ENCODE measurements around the gene TGFB2. TPM values are rescaled to one million over a fixed set of nuclear protein-coding genes. Genes with fewer than 3 reads are reported as not detected.

The TGFB2 gene
- total and polyA plus RNA-seq, 4 donors, result 0.21 to 0.75 (median 0.41) TPM

GRCh38 chr1:218380125-218380977 is 35.2 kb downstream of the TGFB2 start:
- 68% methylated on average over 7 of the region's 7 CpGs for WGBS
- H3K27ac ChIP-seq (ENCODE audit: low read depth in 1 of 2, low read length in 2 of 2), result no peak overlapping the region

GRCh38 chr1:218382261-218382660 is 37.1 kb downstream of the TGFB2 start:
- Histone ChIP-seq H3K9ac (ENCODE audit: low read depth in 1 of 2, low read length in 2 of 2) (no peak overlapping the region), H3K27ac (ENCODE audit: low read depth in 1 of 2, low read length in 2 of 2) (no peak overlapping the region), H3K4me3 (ENCODE audit: low read depth in 1 of 3, low read length in 3 of 3) (no peak overlapping the region), H3K9me3 (ENCODE audit: control insufficient read depth in 4 of 4, low read length in 3 of 4) (no peaks in the 10 kb centered on the region), H3K4me1 (ENCODE audit: control insufficient read depth in 4 of 4, insufficient read depth in 4 of 4, low read length in 3 of 4) (peaks cover 0 to 5% (median 0%) of the 10 kb centered on the region in 4 donors), H3K36me3 (ENCODE audit: control insufficient read depth in 4 of 4, insufficient read depth in 3 of 4, low read depth in 1 of 4, low read length in 3 of 4) (no peaks in the 10 kb centered on the region), H3K27me3 (ENCODE audit: control insufficient read depth in 4 of 4, insufficient read depth in 4 of 4, low read length in 3 of 4) (no peaks in the 10 kb centered on the region)
- WGBS, result 97% methylated on average over 4 of the region's 4 CpGs
- no peak for DNase-seq (ENCODE audit: low spot score)
- TF ChIP-seq TAF1 (conservative IDR thresholded peaks at IDR 0.05), result no peak
- TF ChIP-seq ZBTB33 (IDR thresholded peaks at IDR 0.05), result no peak
- no peak for TF ChIP-seq NR2F2 (IDR thresholded peaks at IDR 0.05)
- TF ChIP-seq FOXA2 (IDR thresholded peaks at IDR 0.05), result no peak
- TF ChIP-seq YY1 (IDR thresholded peaks at IDR 0.05), result no peak
- no peak for TF ChIP-seq RXRA (IDR thresholded peaks at IDR 0.05)
- no peak for TF ChIP-seq MAX (IDR thresholded peaks at IDR 0.05)
- TF ChIP-seq SP1 (IDR thresholded peaks at IDR 0.05), result no peak
- no peak for TF ChIP-seq EGR1 (IDR thresholded peaks at IDR 0.05; ENCODE audit: low read depth in 2 of 2)

More at GRCh38 chr1:218380125-218380977, 35.2 kb downstream of the TGFB2 start:
- Histone ChIP-seq H3K4me3 (ENCODE audit: low read depth in 1 of 3, low read length in 3 of 3) (no peak overlapping the region), H3K27me3 (ENCODE audit: control insufficient read depth in 4 of 4, insufficient read depth in 4 of 4, low read length in 3 of 4) (no peaks in the 10 kb centered on the region), H3K9ac (ENCODE audit: low read depth in 1 of 2, low read length in 2 of 2) (no peak overlapping the region), H3K9me3 (ENCODE audit: control insufficient read depth in 4 of 4, low read length in 3 of 4) (no peaks in the 10 kb centered on the region), H3K36me3 (ENCODE audit: control insufficient read depth in 4 of 4, insufficient read depth in 3 of 4, low read depth in 1 of 4, low read length in 3 of 4) (no peaks in the 10 kb centered on the region), H3K4me1 (ENCODE audit: control insufficient read depth in 4 of 4, insufficient read depth in 4 of 4, low read length in 3 of 4) (peaks cover 0 to 5% (median 0%) of the 10 kb centered on the region in 4 donors)
- peak in 1 of 2 donors; percentile 5 for TF ChIP-seq HNF4A (conservative IDR thresholded peaks at IDR 0.05)
- TF ChIP-seq FOXA2 (IDR thresholded peaks at IDR 0.05), result no peak
- no peak for DNase-seq (ENCODE audit: low spot score)

GRCh38 chr1:218383051-218383450 is 37.9 kb downstream of the TGFB2 start:
- Histone ChIP-seq H3K9ac (ENCODE audit: low read depth in 1 of 2, low read length in 2 of 2) (no peak overlapping the region), H3K4me1 (ENCODE audit: control insufficient read depth in 4 of 4, insufficient read depth in 4 of 4, low read length in 3 of 4) (peaks cover 0 to 5% (median 0%) of the 10 kb centered on the region in 4 donors), H3K9me3 (ENCODE audit: control insufficient read depth in 4 of 4, low read length in 3 of 4) (no peaks in the 10 kb centered on the region), H3K4me3 (ENCODE audit: low read depth in 1 of 3, low read length in 3 of 3) (no peak overlapping the region), H3K36me3 (ENCODE audit: control insufficient read depth in 4 of 4, insufficient read depth in 3 of 4, low read depth in 1 of 4, low read length in 3 of 4) (no peaks in the 10 kb centered on the region), H3K27ac (ENCODE audit: low read depth in 1 of 2, low read length in 2 of 2) (no peak overlapping the region), H3K27me3 (ENCODE audit: control insufficient read depth in 4 of 4, insufficient read depth in 4 of 4, low read length in 3 of 4) (no peaks in the 10 kb centered on the region)
- 68% methylated on average over 2 of the region's 2 CpGs for WGBS
- DNase-seq (ENCODE audit: low spot score), result no peak
- TF ChIP-seq JUND (IDR thresholded peaks at IDR 0.05), result no peak
- no peak for TF ChIP-seq TAF1 (conservative IDR thresholded peaks at IDR 0.05)
- no peak for TF ChIP-seq GABPA (IDR thresholded peaks at IDR 0.05 in 1 of 2, conservative IDR thresholded peaks at IDR 0.05 in 1 of 2)
- no peak for TF ChIP-seq CTCF (IDR thresholded peaks at IDR 0.05; ENCODE audit: low read depth, low read length, missing input control)
- no peak for TF ChIP-seq YY1 (IDR thresholded peaks at IDR 0.05)
- no peak for TF ChIP-seq NR2F2 (IDR thresholded peaks at IDR 0.05)
- no peak for TF ChIP-seq MAX (IDR thresholded peaks at IDR 0.05)
- no peak for TF ChIP-seq HNF4G (IDR thresholded peaks at IDR 0.05)
- no peak for TF ChIP-seq ATF3 (IDR thresholded peaks at IDR 0.05)
- TF ChIP-seq SP1 (IDR thresholded peaks at IDR 0.05), result no peak

All from liver (tissue), 9 donors.